HEK293T (cell line): ENCODE results near the gene SV2B.

ENCODE experiments used
- CTCF ChIA-PET: fragments of 350-600 bp; formaldehyde crosslinking; extraction: SDS; loops from one replicate; lab custom pipeline; 2021; ENCODE audit warnings: antibody characterized with exemption, inconsistent platforms; lab: Yijun Ruan, JAX
- POLR2A ChIA-PET: fragments of 350-600 bp; formaldehyde crosslinking; extraction: SDS; loops from one replicate; lab custom pipeline; 2020; ENCODE audit warnings: antibody characterized with exemption, inconsistent platforms; lab: Yijun Ruan, JAX
- DNase-seq: peaks from one replicate; pipeline ENCODE4 v3.0.0; 2012; ENCODE audit warnings: mixed read lengths; ENCODE audit errors: extremely low spot score
- ARNT ChIP-seq: fragments of 450-650 bp; IDR thresholded peaks from 2 replicates; pipeline ENCODE4 v1.6.1; 2017; ENCODE audit warnings: mild to moderate bottlenecking
- BHLHE40 ChIP-seq: fragments of 450-650 bp; IDR thresholded peaks from 2 replicates; pipeline ENCODE4 v1.6.1; 2016; ENCODE audit warnings: mild to moderate bottlenecking, moderate library complexity, borderline replicate concordance
- CTBP1 ChIP-seq: fragments of 450-650 bp; IDR thresholded peaks from 2 replicates; pipeline ENCODE4 v1.6.1; 2016; ENCODE audit warnings: borderline replicate concordance
- ELF4 ChIP-seq: fragments of 450-650 bp; IDR thresholded peaks from 2 replicates; pipeline ENCODE4 v1.6.1; 2017; ENCODE audit warnings: antibody characterized with exemption
- FOXA1 ChIP-seq: fragments of 450-650 bp; IDR thresholded peaks from 2 replicates; pipeline ENCODE4 v1.6.1; 2016; ENCODE audit warnings: mild to moderate bottlenecking
- FOXK2 ChIP-seq: fragments of 450-650 bp; IDR thresholded peaks from 2 replicates; pipeline ENCODE4 v1.6.1; 2016; ENCODE audit warnings: mild to moderate bottlenecking
- FOXM1 ChIP-seq: fragments of 450-650 bp; IDR thresholded peaks from 2 replicates; pipeline ENCODE4 v1.6.1; 2017; ENCODE audit warnings: mild to moderate bottlenecking, borderline replicate concordance
- HDGF ChIP-seq: fragments of 450-650 bp; IDR thresholded peaks from 2 replicates; pipeline ENCODE4 v1.6.1; 2017; ENCODE audit warnings: antibody characterized with exemption, borderline replicate concordance
- L3MBTL2 ChIP-seq: fragments of 450-650 bp; conservative IDR thresholded peaks from 2 replicates; pipeline ENCODE4 v1.6.1; 2016; ENCODE audit warnings: mild to moderate bottlenecking
- LEF1 ChIP-seq: fragments of 450-650 bp; IDR thresholded peaks from 2 replicates; pipeline ENCODE4 v1.6.1; 2017; ENCODE audit warnings: mild to moderate bottlenecking, borderline replicate concordance
- NFRKB ChIP-seq: fragments of 450-650 bp; IDR thresholded peaks from 2 replicates; pipeline ENCODE4 v1.6.1; 2016; ENCODE audit warnings: mild to moderate bottlenecking, moderate library complexity
- PKNOX1 ChIP-seq: fragments of 450-650 bp; IDR thresholded peaks from 2 replicates; pipeline ENCODE4 v1.6.1; 2016
- SP1 ChIP-seq: fragments of 450-650 bp; IDR thresholded peaks from 2 replicates; pipeline ENCODE4 v1.6.1; 2017
- SUZ12 ChIP-seq: fragments of 450-650 bp; IDR thresholded peaks from 2 replicates; pipeline ENCODE4 v1.6.1; 2016; ENCODE audit warnings: mild to moderate bottlenecking
- TARDBP ChIP-seq: fragments of 450-650 bp; IDR thresholded peaks from 2 replicates; pipeline ENCODE4 v1.6.1; 2016
- ZNF384 ChIP-seq: fragments of 450-650 bp; IDR thresholded peaks from 2 replicates; pipeline ENCODE4 v1.6.1; 2016

The SV2B gene

GRCh38 chr15:91186904-91187656 lies 87.0 kb downstream of the SV2B start:
- CTCF ChIA-PET = no interaction called here
- DNase-seq = no peak
- no peak for TF ChIP-seq ARNT
- TF ChIP-seq NFRKB = no peak
- no peak for TF ChIP-seq FOXK2
- no peak for TF ChIP-seq HDGF
- no peak for TF ChIP-seq SUZ12
- TF ChIP-seq LEF1 = no peak
- TF ChIP-seq L3MBTL2 = no peak
- no peak for TF ChIP-seq FOXM1
- TF ChIP-seq CTBP1 = no peak
- no peak for TF ChIP-seq PKNOX1
- TF ChIP-seq TARDBP = no peak
- no peak for TF ChIP-seq SP1
- no peak for TF ChIP-seq ZNF384
- TF ChIP-seq FOXA1 = no peak
- no peak for TF ChIP-seq BHLHE40
- POLR2A ChIA-PET = no interaction called here

GRCh38 chr15:91192285-91192684 lies 92.2 kb downstream of the SV2B start:
- DNase-seq = no peak
- ChIA-PET POLR2A (no interaction called here), CTCF (no interaction called here)
- TF ChIP-seq NFRKB (no peak), L3MBTL2 (no peak), TARDBP (no peak), CTBP1 (no peak), PKNOX1 (no peak), BHLHE40 (no peak), SUZ12 (no peak), FOXM1 (no peak), SP1 (no peak), ARNT (no peak), ZNF384 (no peak), FOXA1 (no peak), FOXK2 (no peak), LEF1 (no peak), HDGF (no peak), ELF4 (no peak)

- no peak for DNase-seq
- CTCF ChIA-PET = no interaction called here
- no peak for TF ChIP-seq NFRKB
- no peak for TF ChIP-seq TARDBP
- no peak for TF ChIP-seq FOXA1
- no peak for TF ChIP-seq ZNF384
- POLR2A ChIA-PET = no interaction called here
Measured at GRCh38 chr15:91192690-91193377, 92.8 kb downstream of the SV2B start.

- POLR2A ChIA-PET = no interaction called here
- TF ChIP-seq FOXM1 (no peak), NFRKB (no peak), L3MBTL2 (no peak), HDGF (no peak), PKNOX1 (no peak), LEF1 (no peak), BHLHE40 (no peak), ARNT (no peak), TARDBP (no peak), CTBP1 (no peak), ZNF384 (no peak)
- no peak for DNase-seq
- CTCF ChIA-PET = no interaction called here
Measured at GRCh38 chr15:91193378-91193720, 93.3 kb downstream of the SV2B start.

GRCh38 chr15:91196127-91196526 lies 96.1 kb downstream of the SV2B start:
- CTCF ChIA-PET = no interaction called here
- DNase-seq = no peak
- TF ChIP-seq L3MBTL2 = no peak
- no peak for TF ChIP-seq FOXA1
- TF ChIP-seq ARNT = no peak
- no peak for TF ChIP-seq TARDBP
- TF ChIP-seq ZNF384 = no peak
- no peak for TF ChIP-seq ELF4
- TF ChIP-seq CTBP1 = no peak
- TF ChIP-seq NFRKB = no peak
- no peak for TF ChIP-seq HDGF
- TF ChIP-seq BHLHE40 = no peak
- no peak for TF ChIP-seq FOXK2
- TF ChIP-seq FOXM1 = no peak
- TF ChIP-seq LEF1 = no peak
- TF ChIP-seq SUZ12 = no peak
- no peak for TF ChIP-seq SP1
- TF ChIP-seq PKNOX1 = no peak
- POLR2A ChIA-PET = no interaction called here
